Measurements from ENCODE around the gene SH3PXD2A.

SH3PXD2A gene

GRCh38 chr10:103752680-103753248 lies 102.6 kb downstream of the SH3PXD2A start:
- no peak for ATAC-seq (replicated peaks)
- H3K4me3 Mint-ChIP-seq: no peak overlapping the region
- H3K9me3 Mint-ChIP-seq: peaks cover 0 to 4% of the 10 kb centered on the region in 2 donors
- H3K4me1 Mint-ChIP-seq: peaks cover 8 to 11% of the 10 kb centered on the region in 2 donors
- peaks cover 14 to 21% of the 10 kb centered on the region in 2 donors for H3K27me3 Mint-ChIP-seq
- H3K36me3 Mint-ChIP-seq: peaks cover 0 to 3% of the 10 kb centered on the region in 2 donors
- no peak for DNase-seq
- H3K27ac Mint-ChIP-seq: no peak overlapping the region

GRCh38 chr10:103751667-103752290 lies 103.6 kb downstream of the SH3PXD2A start:
- DNase-seq (no peak), ATAC-seq (replicated peaks) (no peak)
- Mint-ChIP-seq H3K27me3 (peaks cover 10 to 14% of the 10 kb centered on the region in 2 donors), H3K9me3 (peaks cover 0 to 4% of the 10 kb centered on the region in 2 donors), H3K4me1 (peaks cover 5 to 12% of the 10 kb centered on the region in 2 donors), H3K4me3 (no peak overlapping the region), H3K36me3 (peaks cover 0 to 3% of the 10 kb centered on the region in 2 donors), H3K27ac (no peak overlapping the region)

- Mint-ChIP-seq H3K27me3 (peaks cover 8 to 12% of the 10 kb centered on the region in 2 donors), H3K4me1 (peaks cover 4 to 14% of the 10 kb centered on the region in 2 donors), H3K9me3 (peaks cover 0 to 4% of the 10 kb centered on the region in 2 donors), H3K27ac (no peak overlapping the region), H3K4me3 (no peak overlapping the region), H3K36me3 (peaks cover 0 to 2% of the 10 kb centered on the region in 2 donors)
- DNase-seq (no peak), ATAC-seq (replicated peaks) (no peak)
These were observed 104.5 kb downstream of the SH3PXD2A start for GRCh38 chr10:103750836-103751235.

GRCh38 chr10:103749779-103750178 lies 105.6 kb downstream of the SH3PXD2A start:
- ATAC-seq (replicated peaks): no peak

GRCh38 chr10:103748020-103748419 lies 107.4 kb downstream of the SH3PXD2A start:
- H3K4me1 Mint-ChIP-seq: peaks cover 4 to 18% of the 10 kb centered on the region in 2 donors
- peaks cover 0 to 4% of the 10 kb centered on the region in 2 donors for H3K9me3 Mint-ChIP-seq
- no peak for DNase-seq
- no peak overlapping the region for H3K4me3 Mint-ChIP-seq
- H3K27ac Mint-ChIP-seq: no peak overlapping the region
- no peak for ATAC-seq (replicated peaks)
- peaks cover 0 to 2% of the 10 kb centered on the region in 2 donors for H3K36me3 Mint-ChIP-seq
- peaks cover 8 to 12% of the 10 kb centered on the region in 2 donors for H3K27me3 Mint-ChIP-seq

More at GRCh38 chr10:103749779-103750178, 105.6 kb downstream of the SH3PXD2A start:
- no peak for DNase-seq
- no peak overlapping the region for H3K4me3 Mint-ChIP-seq
- H3K27me3 Mint-ChIP-seq: peaks cover 8 to 12% of the 10 kb centered on the region in 2 donors
- H3K9me3 Mint-ChIP-seq: peaks cover 0 to 4% of the 10 kb centered on the region in 2 donors
- H3K36me3 Mint-ChIP-seq: peaks cover 0 to 2% of the 10 kb centered on the region in 2 donors
- H3K27ac Mint-ChIP-seq: no peak overlapping the region
- H3K4me1 Mint-ChIP-seq: peaks cover 4 to 18% of the 10 kb centered on the region in 2 donors

- Mint-ChIP-seq H3K36me3 (peaks cover 0 to 2% of the 10 kb centered on the region in 2 donors), H3K4me3 (no peak overlapping the region), H3K27me3 (peaks cover 8 to 12% of the 10 kb centered on the region in 2 donors), H3K27ac (no peak overlapping the region), H3K4me1 (peaks cover 4 to 18% of the 10 kb centered on the region in 2 donors), H3K9me3 (peaks cover 0 to 4% of the 10 kb centered on the region in 2 donors)
- DNase-seq (no peak), ATAC-seq (replicated peaks) (no peak)
These were observed 108.0 kb downstream of the SH3PXD2A start for GRCh38 chr10:103747193-103747865.

- DNase-seq (no peak), ATAC-seq (replicated peaks) (no peak)
- Mint-ChIP-seq H3K27ac (no peak overlapping the region), H3K4me3 (no peak overlapping the region), H3K36me3 (no peaks in the 10 kb centered on the region), H3K4me1 (peaks cover 4 to 18% of the 10 kb centered on the region in 2 donors), H3K27me3 (peaks cover 6 to 8% of the 10 kb centered on the region in 2 donors), H3K9me3 (no peaks in the 10 kb centered on the region)
These were observed 108.8 kb downstream of the SH3PXD2A start for GRCh38 chr10:103746598-103746997.

- ATAC-seq (replicated peaks) (peak; percentile 50 to 72), DNase-seq (no peak)
- H3K4me1 Mint-ChIP-seq: peaks cover 4 to 18% of the 10 kb centered on the region in 2 donors
- no peak overlapping the region for H3K27ac Mint-ChIP-seq
- H3K9me3 Mint-ChIP-seq: no peaks in the 10 kb centered on the region
- no peaks in the 10 kb centered on the region for H3K36me3 Mint-ChIP-seq
- H3K27me3 Mint-ChIP-seq: peaks cover 6 to 8% of the 10 kb centered on the region in 2 donors
- peak overlapping the region in 1 of 2 donors; percentile 43 for H3K4me3 Mint-ChIP-seq
These were observed 109.8 kb downstream of the SH3PXD2A start for GRCh38 chr10:103745341-103746247.

- H3K9me3 Mint-ChIP-seq: no peaks in the 10 kb centered on the region
- H3K27ac Mint-ChIP-seq: peak overlapping the region; percentile 33
- H3K4me1 Mint-ChIP-seq: peaks cover 0 to 13% of the 10 kb centered on the region in 2 donors
These were observed 112.6 kb downstream of the SH3PXD2A start for GRCh38 chr10:103742824-103743223.

GRCh38 chr10:103740611-103741010 lies 114.8 kb downstream of the SH3PXD2A start:
- Mint-ChIP-seq H3K27ac (no peak overlapping the region), H3K4me1 (peaks cover 0 to 1% of the 10 kb centered on the region in 2 donors), H3K27me3 (no peaks in the 10 kb centered on the region), H3K36me3 (no peaks in the 10 kb centered on the region), H3K9me3 (no peaks in the 10 kb centered on the region), H3K4me3 (no peak overlapping the region)
- ATAC-seq (replicated peaks) (no peak), DNase-seq (no peak)

More at GRCh38 chr10:103742824-103743223, 112.6 kb downstream of the SH3PXD2A start:
- Mint-ChIP-seq H3K27me3 (peaks cover 6 to 8% of the 10 kb centered on the region in 2 donors), H3K4me3 (no peak overlapping the region), H3K36me3 (no peaks in the 10 kb centered on the region)
- DNase-seq (no peak), ATAC-seq (replicated peaks) (no peak)

- Mint-ChIP-seq H3K9me3 (no peaks in the 10 kb centered on the region), H3K4me1 (no peaks in the 10 kb centered on the region), H3K27me3 (no peaks in the 10 kb centered on the region), H3K27ac (no peak overlapping the region), H3K36me3 (no peaks in the 10 kb centered on the region), H3K4me3 (no peak overlapping the region)
- DNase-seq (no peak), ATAC-seq (replicated peaks) (no peak)
These were observed 116.2 kb downstream of the SH3PXD2A start for GRCh38 chr10:103739039-103739764.

- peaks cover 3 to 4% of the 10 kb centered on the region in 2 donors for H3K27me3 Mint-ChIP-seq
- ATAC-seq (replicated peaks): no peak
- no peaks in the 10 kb centered on the region for H3K9me3 Mint-ChIP-seq
- H3K4me3 Mint-ChIP-seq: no peak overlapping the region
- no peaks in the 10 kb centered on the region for H3K36me3 Mint-ChIP-seq
- no peak overlapping the region for H3K27ac Mint-ChIP-seq
- H3K4me1 Mint-ChIP-seq: no peaks in the 10 kb centered on the region
- DNase-seq: no peak
These were observed 117.5 kb downstream of the SH3PXD2A start for GRCh38 chr10:103737735-103738367.

- no peaks in the 10 kb centered on the region for H3K4me1 Mint-ChIP-seq
- H3K9me3 Mint-ChIP-seq: no peaks in the 10 kb centered on the region
- no peaks in the 10 kb centered on the region for H3K36me3 Mint-ChIP-seq
- H3K4me3 Mint-ChIP-seq: no peak overlapping the region
- ATAC-seq (replicated peaks) (no peak), DNase-seq (no peak)
- H3K27me3 Mint-ChIP-seq: peaks cover 3 to 6% of the 10 kb centered on the region in 2 donors
- H3K27ac Mint-ChIP-seq: no peak overlapping the region
These were observed 118.6 kb downstream of the SH3PXD2A start for GRCh38 chr10:103736763-103737162.

Measured in stimulated activated naive B cell treated with anti-CD40 and anti-IgM and Interleukin-4, amounts not matched to agents 10 μg/mL and 1 μg/mL and 100 μg/mL, for 72 hours (primary cell).